Ectodermal cell (in vitro differentiated cells): ENCODE results near the gene STX4. TPM values are rescaled to one million over a fixed set of nuclear protein-coding genes. Genes with fewer than 3 reads are reported as not detected.
A peak's percentile ranks its signal among the peaks of the same experiment; 100 is the strongest.

Source experiments
- H3K27ac ChIP-seq: 2 replicates; pipeline ENCODE4 v1.7.0; 2013; ENCODE audit warnings: mild to moderate bottlenecking, low read depth, low read length; ENCODE audit not compliant: insufficient read depth, poor library complexity, severe bottlenecking
- H3K27me3 ChIP-seq: 2 replicates; pipeline ENCODE4 v1.7.0; 2013; ENCODE audit warnings: mild to moderate bottlenecking, low read length; ENCODE audit not compliant: insufficient read depth, control insufficient read depth, poor library complexity, severe bottlenecking
- H3K36me3 ChIP-seq: one replicate; pipeline ENCODE4 v1.7.0; 2013; ENCODE audit warnings: low read length; ENCODE audit not compliant: control insufficient read depth, insufficient read depth
- H3K4me1 ChIP-seq: one replicate; pipeline ENCODE4 v1.7.0; 2013; ENCODE audit warnings: low read length; ENCODE audit not compliant: control insufficient read depth, insufficient read depth
- H3K4me3 ChIP-seq: 2 replicates; pipeline ENCODE4 v1.7.0; 2013; ENCODE audit warnings: low read depth, low read length, control low read depth; ENCODE audit not compliant: insufficient read depth
- H3K9me3 ChIP-seq: 2 replicates; pipeline ENCODE4 v1.7.0; 2013; ENCODE audit warnings: mild to moderate bottlenecking, low read length, moderate library complexity; ENCODE audit not compliant: control insufficient read depth
- WGBS, 2 experiments: methylation state at CpG; one replicate each; pipeline ENCODE4 v1.1.7; 2013; ENCODE audit warnings: missing lambda C conversion rate in 2 of 2; 5-methylcytosine and 5-hydroxymethylcytosine counted together
- polyA plus RNA-seq, 4 experiments: library from polyadenylated mRNA; stranded (reverse); fragments of 50-300 nt; gene quantifications; one replicate each; pipeline ENCODE4 v1.2.3, GENCODE V29; 2013

The STX4 gene
- polyA plus RNA-seq (2013, experiment 1 of 4) = 31.2 TPM
- polyA plus RNA-seq (2013, experiment 2 of 4) = 30.1 TPM
- polyA plus RNA-seq (2013, experiment 3 of 4) = 23.1 TPM
- polyA plus RNA-seq (2013, experiment 4 of 4) = 28.7 TPM

- H3K27ac ChIP-seq = peak within 1 kb of the TSS; percentile 48
- no peaks in the 10 kb centered on the region for H3K9me3 ChIP-seq
- WGBS, 2 experiments = 2% methylated on average over 75 of the region's 75 CpGs
- peak within 1 kb of the TSS; percentile 98 for H3K4me3 ChIP-seq
- no peaks in the 10 kb centered on the region for H3K27me3 ChIP-seq
- H3K4me1 ChIP-seq = no peaks in the 10 kb centered on the region
- H3K36me3 ChIP-seq = no peaks in the 10 kb centered on the region
These were observed at the start of gene STX4 for GRCh38 chr16:31032736-31033708. STX4 (plus strand) TSS chr16:31033558; CDS start chr16:31033806, 248 bp downstream.

DNA sequence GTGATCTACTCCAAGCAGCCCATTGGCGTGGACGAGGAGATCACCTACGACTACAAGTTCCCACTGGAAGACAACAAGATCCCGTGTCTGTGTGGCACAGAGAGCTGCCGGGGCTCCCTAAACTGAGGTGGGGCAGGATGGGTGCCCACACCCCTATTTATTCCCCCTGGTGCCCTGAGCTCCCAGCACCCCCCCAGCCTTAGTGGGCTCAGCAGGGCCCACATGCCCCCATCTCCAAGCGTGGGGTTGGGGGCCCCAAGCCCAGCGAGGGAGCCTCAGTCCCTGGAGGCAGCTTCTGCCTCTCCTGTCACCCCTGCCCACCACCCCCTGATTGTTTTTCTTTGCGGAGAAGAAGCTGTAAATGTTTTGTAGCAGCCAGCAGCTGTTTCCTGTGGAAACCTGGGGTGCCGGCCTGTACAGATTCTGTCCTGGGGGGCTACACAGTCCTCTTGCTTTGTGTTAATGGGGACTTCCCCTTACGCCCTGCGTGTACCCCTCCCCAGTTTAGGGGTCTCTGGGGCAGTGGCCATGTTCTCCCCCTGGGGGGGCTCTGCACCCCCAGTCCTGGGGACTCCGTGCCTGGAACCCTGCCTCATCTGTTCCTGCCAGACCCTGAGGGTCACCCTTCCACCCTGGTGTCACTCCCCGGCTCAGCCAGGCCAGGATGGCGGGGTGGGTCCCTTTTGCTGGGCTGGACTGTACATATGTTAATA lies 49.3 kb upstream of the STX4 start:
- no peak overlapping the region for H3K4me3 ChIP-seq
- WGBS, 2 experiments = 95 to 96% methylated on average over 14 of the region's 14 CpGs
- H3K4me1 ChIP-seq = peaks cover 7% of the 10 kb centered on the region
- no peaks in the 10 kb centered on the region for H3K27me3 ChIP-seq
- H3K27ac ChIP-seq = no peak overlapping the region
- no peaks in the 10 kb centered on the region for H3K9me3 ChIP-seq
- peaks cover 21% of the 10 kb centered on the region for H3K36me3 ChIP-seq

GRCh38 chr16:30984669-30985400 lies 48.5 kb upstream of the STX4 start, which contains the start of gene HSD3B7:
HSD3B7 (plus strand) TSS chr16:30985207; CDS start chr16:30985659, 452 bp downstream.
- no peak within 1 kb of the TSS for H3K27ac ChIP-seq
- 39 to 41% methylated on average over 24 of the region's 24 CpGs for WGBS, 2 experiments
- no peak within 1 kb of the TSS for H3K4me3 ChIP-seq

DNA sequence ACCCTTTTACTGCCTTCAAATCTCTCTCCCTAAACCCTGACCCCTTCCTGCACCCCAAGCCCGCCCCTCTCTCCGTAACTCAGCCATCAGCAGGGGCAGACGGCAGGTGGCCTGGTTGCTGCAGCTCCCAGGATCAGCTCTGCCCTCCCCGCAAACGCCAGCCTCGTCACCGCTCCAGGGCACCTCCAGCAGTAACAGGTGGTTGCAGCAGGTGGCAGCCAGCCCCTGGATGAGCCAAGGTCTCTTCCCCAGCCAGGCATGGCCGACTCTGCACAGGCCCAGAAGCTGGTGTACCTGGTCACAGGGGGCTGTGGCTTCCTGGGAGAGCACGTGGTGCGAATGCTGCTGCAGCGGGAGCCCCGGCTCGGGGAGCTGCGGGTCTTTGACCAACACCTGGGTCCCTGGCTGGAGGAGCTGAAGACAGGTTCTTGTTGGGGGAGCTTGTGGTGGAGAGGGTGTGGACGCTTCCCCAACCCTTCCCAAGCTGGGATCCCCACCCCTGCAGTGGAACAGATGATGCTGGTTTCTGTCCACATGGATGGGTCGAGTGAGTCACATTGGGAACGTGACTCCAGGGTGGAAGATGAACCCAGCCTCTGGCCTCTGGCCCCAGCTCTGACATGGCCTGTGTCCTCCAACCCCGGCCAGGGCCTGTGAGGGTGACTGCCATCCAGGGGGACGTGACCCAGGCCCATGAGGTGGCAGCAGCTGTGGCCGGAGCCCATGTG lies 47.8 kb upstream of the STX4 start:
- Histone ChIP-seq H3K9me3 (no peaks in the 10 kb centered on the region), H3K36me3 (peaks cover 14% of the 10 kb centered on the region), H3K27ac (no peak overlapping the region), H3K4me1 (peaks cover 7% of the 10 kb centered on the region), H3K27me3 (no peaks in the 10 kb centered on the region), H3K4me3 (no peak overlapping the region)
- WGBS, 2 experiments = 83 to 85% methylated on average over 19 of the region's 20 CpGs

More at GRCh38 chr16:30984669-30985400, 48.5 kb upstream of the STX4 start, which contains the start of gene HSD3B7:
- peaks cover 7% of the 10 kb centered on the region for H3K4me1 ChIP-seq
- H3K9me3 ChIP-seq = no peaks in the 10 kb centered on the region
- peaks cover 21% of the 10 kb centered on the region for H3K36me3 ChIP-seq
- no peaks in the 10 kb centered on the region for H3K27me3 ChIP-seq

- 94 to 96% methylated on average over 29 of the region's 29 CpGs for WGBS, 2 experiments
- no peak overlapping the region for H3K27ac ChIP-seq
- peaks cover 7% of the 10 kb centered on the region for H3K36me3 ChIP-seq
- H3K27me3 ChIP-seq = no peaks in the 10 kb centered on the region
- no peak overlapping the region for H3K4me3 ChIP-seq
- no peaks in the 10 kb centered on the region for H3K9me3 ChIP-seq
- H3K4me1 ChIP-seq = peaks cover 7% of the 10 kb centered on the region
These were observed 47.0 kb upstream of the STX4 start for GRCh38 chr16:30986129-30986991.

- Histone ChIP-seq H3K4me3 (no peak overlapping the region), H3K27me3 (no peaks in the 10 kb centered on the region), H3K4me1 (peaks cover 7% of the 10 kb centered on the region), H3K9me3 (no peaks in the 10 kb centered on the region), H3K36me3 (peaks cover 4% of the 10 kb centered on the region), H3K27ac (no peak overlapping the region)
- 94% methylated on average over 30 of the region's 30 CpGs for WGBS, 2 experiments
These were observed 45.7 kb upstream of the STX4 start for GRCh38 chr16:30987581-30988190.

GRCh38 chr16:30989469-30990047 lies 43.8 kb upstream of the STX4 start:
- Histone ChIP-seq H3K4me1 (peaks cover 7% of the 10 kb centered on the region), H3K4me3 (no peak overlapping the region)
- 93 to 94% methylated on average over 23 of the region's 23 CpGs for WGBS, 2 experiments

DNA sequence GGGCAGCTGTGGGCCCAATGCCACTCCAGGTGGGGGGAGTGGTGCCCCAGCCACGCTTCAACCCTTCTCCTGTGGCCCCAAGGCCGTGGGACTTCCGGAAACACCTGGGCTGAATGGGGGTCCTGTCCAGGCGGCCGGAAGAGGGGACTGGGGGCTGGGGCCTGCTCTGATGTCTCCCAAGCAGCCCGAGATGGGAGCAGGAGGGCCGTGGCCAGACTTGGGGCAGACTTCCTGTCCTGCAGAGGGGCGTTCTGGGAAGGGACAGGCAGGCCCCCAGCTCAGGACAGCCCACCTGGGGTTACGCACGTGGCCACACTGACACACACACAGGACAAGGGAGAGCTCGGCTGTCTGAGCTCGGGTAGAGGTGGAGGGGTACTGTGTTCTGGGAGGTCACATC lies 43.3 kb upstream of the STX4 start:
- no peak overlapping the region for H3K4me3 ChIP-seq

More at GRCh38 chr16:30989469-30990047, 43.8 kb upstream of the STX4 start:
- Histone ChIP-seq H3K27me3 (no peaks in the 10 kb centered on the region), H3K27ac (no peak overlapping the region), H3K36me3 (no peaks in the 10 kb centered on the region), H3K9me3 (no peaks in the 10 kb centered on the region)

More for the DNA sequence above, 43.3 kb upstream of the STX4 start:
- Histone ChIP-seq H3K9me3 (no peaks in the 10 kb centered on the region), H3K27me3 (no peaks in the 10 kb centered on the region), H3K27ac (no peak overlapping the region), H3K4me1 (peaks cover 6% of the 10 kb centered on the region), H3K36me3 (no peaks in the 10 kb centered on the region)
- WGBS, 2 experiments = 87 to 91% methylated on average over 12 of the region's 12 CpGs
